AG20443 (cell line): ENCODE data around the gene CFAP299.
"Not testable (repeated sequence)": the region's sequence is repeated elsewhere in the genome, so short reads cannot be mapped to it uniquely, and the experiment has no call there.

Source experiments
- DNase-seq: peaks from one replicate; pipeline ENCODE4 v3.0.0; 2012; ENCODE audit warnings: low spot score, mixed read lengths

The CFAP299 gene

DNA sequence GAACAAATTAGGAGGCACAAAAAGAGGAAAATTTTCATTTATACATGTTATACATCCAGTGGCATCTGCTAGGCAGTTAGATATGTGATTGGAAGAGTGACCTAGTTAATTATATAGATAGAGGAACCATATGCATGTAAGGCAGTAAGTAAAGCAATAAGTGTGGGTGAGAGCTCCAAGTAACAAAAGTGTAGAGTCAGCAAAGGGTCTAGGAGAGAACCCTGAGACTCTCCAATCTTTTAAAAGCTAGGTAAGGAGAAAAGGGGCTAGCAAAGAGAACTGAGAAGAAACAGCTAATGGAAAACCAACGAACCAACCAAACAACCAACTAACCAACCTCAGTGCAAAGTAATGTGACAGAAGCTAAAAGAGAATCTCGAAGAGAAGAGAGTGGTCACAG, 3.8 kb upstream of the CFAP299 start:
- DNase-seq, result no peak

DNA sequence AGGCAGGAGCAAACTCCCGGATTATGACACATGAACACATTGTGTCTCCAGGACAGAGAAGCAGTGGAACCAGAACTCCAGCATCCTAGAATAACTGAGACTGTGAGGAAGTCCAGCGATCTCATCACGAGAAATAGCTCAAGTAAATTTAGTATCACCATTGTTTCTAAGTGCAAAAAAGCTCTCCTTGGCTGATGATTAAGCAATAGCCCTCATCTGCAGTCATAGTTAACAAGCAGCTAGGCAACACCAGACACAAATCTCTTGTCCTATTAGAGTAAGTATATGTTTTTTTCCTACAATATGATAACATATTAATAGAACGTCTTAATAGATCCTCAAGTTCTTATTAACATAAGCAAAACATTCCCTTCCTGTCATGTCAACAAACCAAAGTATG, 2.4 kb upstream of the CFAP299 start:
- DNase-seq, result peak; percentile 12

DNA sequence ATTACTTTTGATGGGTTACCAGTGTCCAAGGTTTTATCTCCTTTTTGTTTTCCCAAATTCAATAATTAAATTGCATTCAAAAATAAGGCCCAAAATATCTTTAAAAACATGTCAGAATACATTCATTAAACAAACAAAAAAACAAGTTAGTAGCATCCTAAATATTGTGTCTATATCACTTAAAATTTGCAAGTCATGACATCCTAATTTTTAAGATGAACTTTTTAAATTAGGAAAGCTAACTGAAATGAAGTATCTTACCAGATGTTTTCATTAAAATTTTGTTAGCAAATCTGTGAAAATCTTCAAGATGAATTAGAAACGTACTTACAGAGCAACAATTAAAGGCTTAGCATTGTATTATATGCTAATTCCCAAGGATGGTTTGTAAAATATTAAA, 962 bp upstream of the CFAP299 start:
- DNase-seq, result no peak

DNA sequence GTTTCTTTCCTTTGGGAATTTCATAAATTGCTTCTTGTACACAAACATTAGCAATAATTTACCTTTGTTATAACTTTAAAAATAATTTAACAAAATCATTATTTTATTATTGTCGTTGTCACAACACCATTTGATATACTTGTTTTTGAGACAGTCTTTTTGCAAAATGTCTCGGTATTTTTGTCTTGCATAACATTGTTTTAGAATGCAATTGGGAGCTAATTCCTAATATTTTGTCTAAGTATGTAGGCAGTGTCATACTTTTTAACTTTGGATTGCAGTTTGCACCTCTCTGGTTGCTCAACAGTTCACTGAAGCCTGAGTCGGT, 340 bp upstream of the CFAP299 start:
- no peak for DNase-seq

DNA sequence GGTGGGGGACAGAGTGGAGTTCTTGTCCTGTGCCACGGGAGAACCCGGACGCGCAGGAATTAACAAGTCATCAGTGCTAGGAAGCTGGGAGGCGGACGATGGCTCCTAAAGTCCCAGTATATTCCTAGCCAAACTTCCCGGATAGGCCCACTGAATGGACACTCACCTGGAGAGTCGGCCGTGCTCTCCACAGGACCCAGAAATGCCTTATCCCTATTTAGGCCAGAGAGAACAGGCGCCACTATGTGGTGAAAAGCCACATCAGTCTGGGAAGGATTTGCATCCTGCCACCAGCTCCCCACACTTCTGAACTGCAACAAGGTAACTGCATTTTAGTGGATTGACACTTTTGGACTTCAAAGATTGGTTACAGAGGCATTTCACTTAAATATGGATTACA, 1.1 kb downstream of the CFAP299 start:
- DNase-seq, result peak; percentile 30

DNA sequence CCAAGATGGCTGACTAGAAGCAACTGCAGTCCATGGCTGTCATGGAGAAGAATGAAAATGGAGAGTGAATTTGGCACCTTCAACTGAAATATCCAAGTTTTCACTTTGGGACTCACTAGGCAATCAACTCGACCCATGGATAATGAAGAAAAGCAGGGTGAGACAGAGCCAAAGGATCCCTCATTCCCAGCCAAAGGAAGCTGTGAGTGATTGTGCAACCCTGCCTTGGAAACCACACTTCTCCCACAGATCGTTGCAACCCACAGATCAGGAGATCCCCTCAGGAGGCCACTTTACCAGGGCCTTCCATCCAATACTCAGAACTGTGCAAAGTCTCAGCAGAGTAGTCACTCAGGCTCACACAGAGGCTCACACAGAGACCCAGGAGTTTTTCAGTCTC, 4.5 kb downstream of the CFAP299 start:
- peak; percentile 8 for DNase-seq

DNA sequence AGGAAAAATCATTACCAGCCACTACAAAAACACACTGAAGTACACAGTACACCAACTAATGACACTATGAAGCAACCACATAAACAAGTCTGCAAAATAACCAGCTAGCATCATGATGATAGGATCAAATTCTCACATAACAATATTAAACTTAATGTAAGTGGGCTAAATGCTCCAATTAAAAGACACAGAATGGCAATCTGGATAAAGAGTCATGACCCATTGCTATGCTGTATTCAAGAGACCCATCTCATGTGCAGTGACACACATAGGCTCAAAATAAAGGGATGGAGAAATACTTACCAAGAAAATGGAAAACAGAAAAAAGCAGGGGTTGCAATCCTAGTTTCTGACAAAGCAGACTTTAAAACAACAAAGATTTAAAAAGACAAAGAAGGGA, 7.2 kb downstream of the CFAP299 start:
- not testable (repeated sequence) for DNase-seq

DNA sequence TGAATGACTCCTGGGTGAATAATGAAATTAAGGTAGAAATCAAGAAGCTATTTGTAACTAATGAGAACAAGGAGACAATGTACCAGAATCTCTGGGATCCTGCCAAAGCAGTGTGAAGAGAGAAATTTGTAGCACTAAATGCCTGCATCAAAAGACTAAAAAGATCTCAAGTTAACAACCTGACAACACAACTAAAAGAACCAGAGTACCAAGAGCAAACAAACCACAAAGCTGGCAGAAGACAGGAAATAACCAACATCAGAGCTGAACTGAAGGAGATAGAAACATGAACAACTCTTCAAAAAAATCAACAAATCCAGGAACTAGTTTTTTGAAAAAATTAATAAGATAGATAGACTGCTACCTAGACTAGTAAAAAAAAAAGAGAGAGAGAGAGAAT, 8.4 kb downstream of the CFAP299 start:
- no peak for DNase-seq

DNA sequence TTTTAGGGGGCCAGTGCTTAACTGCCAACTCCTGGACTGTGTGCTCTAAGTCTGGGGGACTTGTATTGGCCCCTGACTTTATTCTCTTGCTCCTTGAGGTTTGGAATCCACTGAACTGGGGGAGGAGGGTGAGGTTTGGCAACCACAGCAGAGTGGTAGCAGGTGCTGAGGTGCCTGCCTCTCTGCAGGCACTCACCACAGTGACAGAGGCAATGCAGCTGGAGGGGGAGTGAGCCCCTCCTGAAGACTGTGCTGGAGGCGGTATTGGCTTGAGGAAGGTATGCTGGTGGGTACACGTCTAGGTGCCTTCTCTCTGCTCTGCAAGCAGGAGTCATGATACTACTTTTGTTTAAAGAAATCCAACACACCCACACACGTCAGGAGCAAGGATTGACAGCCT, 24.6 kb downstream of the CFAP299 start:
- no peak for DNase-seq

DNA sequence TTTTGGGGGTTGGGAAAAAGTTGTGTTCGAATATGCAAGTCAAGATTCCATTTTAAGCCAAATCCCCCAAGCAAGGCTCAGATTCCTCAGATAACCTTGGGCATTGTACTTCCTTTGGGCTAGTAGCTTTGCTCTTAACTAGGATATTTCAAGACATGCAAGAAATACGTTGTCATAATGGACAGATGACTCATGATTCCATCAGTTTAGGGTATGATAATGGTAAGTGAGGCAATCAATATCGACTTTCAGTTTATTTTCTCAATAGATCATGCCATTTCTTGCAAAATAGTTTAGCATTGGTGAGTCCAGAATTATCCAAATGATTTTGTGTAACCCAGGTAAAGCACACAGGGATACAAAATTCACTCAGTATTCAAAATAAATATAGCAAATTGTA, 25.4 kb downstream of the CFAP299 start:
- DNase-seq, result no peak

DNA sequence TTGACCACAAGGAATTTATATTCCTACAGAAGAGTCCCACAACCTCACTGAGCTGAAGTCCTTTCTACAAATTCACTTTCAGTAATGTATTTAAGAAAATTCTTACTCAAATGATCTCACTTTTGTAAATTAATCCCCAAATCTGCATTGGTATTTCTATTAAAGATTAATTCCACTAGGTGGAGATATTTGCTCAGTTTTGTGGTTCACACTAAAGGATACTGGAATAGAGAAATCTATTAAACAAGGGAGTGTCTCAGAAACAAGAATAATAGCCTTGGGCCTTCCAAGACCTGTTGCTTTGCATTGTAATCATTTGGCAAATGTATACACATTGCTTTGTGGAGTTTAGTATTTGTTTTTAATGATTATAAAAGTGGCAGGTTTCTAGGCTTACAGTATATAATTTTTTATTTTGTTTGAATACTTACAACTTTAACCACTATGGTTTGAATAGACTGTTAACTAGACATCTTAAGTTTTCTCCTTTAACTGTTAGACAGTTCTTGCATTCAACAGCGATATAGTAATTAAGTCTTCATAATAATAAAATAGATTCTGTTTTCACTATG, 25.9 kb downstream of the CFAP299 start:
- peak; percentile 39 for DNase-seq

DNA sequence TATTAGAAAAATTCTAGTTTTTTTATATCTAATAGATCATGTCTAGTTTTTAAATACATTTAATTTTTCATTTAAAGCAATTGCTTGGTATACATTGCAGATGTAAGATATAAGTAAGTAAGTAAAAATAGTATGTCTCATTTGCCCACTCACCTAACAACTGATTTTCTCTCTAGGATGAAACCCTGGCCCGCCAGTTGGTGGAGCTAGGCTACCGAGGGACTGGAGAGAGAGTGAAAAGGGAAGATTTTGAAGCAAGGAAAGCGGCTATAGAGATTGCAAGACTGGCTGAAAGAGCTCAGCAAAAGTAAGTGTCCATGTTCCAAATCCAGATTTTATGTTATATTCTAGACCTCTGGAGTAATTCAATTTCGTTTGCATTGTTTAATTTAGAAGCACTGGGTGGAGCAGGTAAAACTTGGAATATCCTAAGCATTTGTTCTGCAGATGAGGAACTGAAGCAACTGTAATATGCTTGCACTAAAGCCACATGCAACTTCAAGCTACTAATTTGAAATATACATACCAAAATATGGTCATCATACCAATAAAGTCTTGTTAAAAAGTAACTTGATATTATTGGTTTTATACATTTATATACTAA, 27.1 kb downstream of the CFAP299 start:
- peak; percentile 53 for DNase-seq

DNA sequence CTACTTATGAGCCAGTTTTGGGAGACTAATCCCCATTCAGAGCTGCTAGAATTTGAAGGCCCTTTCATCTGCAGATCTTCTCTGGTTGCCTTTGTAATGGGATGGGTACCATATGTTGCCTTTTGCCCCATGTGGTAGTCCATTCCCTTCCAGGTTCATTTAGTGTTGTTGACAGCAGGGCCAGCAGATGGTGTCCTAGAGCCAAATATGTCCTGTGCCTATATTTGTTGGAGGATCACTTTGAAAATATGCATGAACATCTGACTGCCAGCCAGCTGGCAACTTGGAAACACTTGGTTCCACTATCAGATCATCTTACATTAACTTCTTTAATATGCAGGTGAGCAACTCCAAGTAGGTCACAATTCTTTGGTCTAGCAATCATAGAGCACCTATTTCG, 30.4 kb downstream of the CFAP299 start:
- peak; percentile 80 for DNase-seq

DNA sequence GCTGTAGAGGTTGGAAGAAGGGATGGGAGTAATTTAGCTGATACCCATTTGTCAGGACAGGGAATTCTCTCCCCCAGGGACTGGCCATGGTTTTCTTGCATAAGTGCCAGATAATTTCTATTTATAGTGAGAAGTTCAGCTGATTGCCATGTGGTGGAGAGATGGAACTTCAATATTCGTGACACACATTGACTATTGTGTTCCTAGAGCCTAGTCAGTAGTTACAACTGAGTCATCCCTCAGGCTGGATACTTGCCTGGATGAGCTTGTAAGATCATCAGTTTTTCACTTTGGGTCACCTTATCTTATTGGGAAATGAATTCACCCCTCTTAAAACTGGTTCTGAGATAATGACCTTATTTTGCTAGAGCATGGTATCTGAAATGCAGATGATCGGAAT, 32.2 kb downstream of the CFAP299 start:
- DNase-seq, result peak; percentile 51

DNA sequence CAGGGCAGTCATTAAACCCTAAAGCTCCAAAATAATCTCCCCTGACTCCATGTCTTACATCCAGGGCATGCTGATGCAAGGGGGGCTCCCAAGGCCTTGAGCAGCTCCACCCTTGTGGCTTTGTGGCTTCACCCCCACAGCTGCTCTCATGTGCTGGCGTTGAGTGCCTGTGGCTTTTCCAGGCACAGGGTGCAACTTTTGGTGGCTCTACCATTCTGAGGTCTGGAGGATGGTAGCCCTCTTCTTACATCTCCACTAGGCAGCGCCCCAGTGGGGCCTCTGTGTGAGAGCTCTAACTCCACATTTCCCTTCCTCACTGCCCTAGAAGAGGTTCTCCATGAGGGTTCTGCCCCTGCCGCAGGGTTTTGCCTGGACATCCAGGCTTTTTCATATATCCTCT, 35.1 kb downstream of the CFAP299 start:
- DNase-seq, result no peak

DNA sequence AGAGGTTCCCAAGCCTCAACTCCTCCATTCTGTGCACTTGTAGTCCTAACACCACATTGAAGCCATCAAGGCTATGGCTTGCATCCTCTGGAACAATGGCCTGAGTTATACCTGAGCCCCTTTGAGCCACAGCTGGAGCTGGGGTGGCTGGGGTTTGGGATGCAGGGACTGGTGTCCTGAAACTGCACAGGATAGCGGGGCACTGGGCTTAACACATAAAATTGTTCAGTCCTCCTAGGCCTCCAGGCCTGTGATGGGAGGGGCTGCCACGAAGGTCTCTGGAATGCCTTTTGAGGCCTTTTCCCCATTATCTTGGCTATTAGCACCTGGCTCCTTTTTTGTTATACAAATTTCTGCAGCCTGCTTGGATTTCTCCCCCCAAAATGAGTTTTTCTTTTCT, 35.5 kb downstream of the CFAP299 start:
- no peak for DNase-seq

DNA sequence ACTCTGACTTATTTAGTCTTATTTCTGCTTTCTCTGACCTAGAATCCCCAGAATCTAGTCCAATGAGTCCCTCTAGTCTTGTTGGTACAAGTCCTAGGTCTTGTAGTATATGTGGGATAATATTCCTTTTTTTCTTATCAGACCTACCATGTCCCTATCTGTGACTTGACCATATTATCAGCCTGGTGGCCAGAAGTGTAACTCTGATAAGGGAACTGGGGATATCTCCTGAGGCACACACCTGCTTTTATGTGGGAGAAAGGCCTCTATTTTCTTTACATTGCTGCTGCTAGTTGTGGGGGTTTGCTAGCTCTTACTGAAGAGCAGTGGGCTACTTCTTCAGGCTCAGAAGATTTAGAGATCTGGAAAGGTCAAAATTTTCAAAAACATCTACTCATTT, 38.6 kb downstream of the CFAP299 start:
- no peak for DNase-seq

DNA sequence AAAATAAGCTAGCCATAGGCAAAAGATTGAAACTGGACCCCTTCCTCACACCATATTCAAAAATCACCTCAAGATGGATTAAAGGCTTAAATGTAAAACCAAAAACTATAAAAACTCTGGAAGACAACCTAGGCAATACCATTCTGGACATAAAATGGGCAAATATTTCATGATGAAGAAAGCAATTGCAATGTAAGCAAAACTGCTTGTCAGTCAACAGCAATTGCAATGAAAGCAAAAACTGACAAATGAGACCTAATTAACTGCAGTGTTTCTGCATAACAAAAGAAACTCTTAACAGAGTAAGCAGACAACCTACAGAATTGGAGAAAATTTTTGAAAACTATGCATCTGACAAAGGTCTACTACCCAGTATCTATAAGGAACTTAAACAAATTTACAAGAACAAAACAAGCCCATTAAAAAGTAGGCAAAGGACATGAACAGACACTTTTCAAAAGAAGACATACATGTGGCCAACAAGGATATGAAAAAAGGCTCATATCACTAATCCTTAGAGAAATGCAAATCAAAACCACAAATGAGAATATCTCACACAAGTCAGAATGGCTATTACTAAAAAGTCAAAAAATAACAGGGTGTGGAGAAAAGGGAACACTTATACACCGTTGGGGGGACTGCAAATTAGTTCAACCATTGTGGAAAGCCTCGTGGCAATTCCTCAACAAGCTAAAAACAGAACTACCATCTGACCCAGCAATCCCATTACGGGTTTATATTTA, 46.7 kb downstream of the CFAP299 start:
- DNase-seq, result no peak

DNA sequence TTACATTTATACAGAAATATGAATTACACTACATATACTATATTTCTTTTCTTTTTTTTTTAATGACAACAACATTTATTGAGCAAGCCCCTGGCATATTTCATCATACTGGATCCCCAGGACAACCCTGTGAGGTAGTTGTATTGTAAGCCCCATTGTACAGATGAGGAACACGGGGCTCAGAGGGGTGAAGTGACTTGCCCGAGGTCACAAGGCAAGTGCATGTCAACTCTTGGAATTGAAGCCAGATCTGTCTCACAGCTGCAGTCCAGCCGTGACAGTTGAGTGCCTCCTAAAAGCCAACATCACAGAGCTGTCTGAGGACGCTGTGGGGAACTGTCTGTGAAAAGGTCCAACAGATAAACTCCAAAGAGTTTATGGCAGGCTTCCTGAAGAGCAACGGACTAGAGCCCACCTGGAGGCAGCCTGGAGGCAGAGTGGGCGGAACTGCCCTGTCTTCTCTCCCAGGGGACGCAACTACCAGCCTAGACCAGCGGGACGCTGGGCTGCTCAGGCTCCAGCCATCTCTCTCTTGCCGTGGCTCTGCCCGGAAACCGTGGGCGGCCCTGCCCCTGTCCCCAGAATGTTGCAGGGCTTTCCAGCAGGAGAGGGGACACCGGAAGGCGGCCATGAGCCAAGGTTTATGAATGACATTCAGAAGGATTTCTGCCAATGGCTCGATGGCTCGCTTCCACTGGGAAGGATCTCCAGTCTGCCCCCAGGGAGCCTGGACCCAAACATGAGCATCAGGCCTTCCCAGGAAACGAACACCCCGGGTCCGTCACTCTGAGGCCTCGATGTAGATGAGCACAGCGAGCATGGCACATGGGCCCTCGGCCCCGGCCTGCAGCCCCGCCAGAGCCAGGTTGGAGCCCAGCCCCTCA, 50.1 kb downstream of the CFAP299 start:
- no peak for DNase-seq

DNA sequence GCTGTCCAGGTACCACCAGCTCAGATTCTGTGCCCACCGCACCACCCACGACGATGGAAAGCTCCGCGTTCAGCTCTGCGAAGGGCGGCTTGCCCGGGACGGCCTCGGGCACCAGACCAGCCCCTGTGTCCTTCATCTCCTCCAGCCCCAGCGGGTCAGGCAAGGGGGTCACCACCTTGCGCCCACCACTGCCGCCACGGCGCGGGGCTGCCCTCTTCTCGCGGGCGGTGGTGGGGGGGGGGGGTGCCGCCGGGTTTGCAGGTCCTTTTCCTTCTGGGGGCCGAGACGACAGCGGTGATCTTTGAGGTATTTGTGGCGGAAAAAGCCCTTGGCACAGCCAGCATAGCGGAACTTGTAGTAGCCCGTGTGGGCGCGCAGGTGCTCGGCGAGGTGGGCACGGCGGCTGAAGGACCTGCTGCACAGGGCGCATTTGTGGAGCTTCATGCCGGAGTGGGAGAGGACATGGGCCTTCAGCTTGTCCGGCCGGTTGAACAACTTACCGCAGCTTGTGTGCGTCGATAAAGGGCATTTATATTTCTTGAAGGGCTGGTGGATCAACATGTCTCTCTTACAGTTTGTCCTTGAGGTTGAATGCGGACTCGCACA, 50.9 kb downstream of the CFAP299 start:
- DNase-seq, result no peak

DNA sequence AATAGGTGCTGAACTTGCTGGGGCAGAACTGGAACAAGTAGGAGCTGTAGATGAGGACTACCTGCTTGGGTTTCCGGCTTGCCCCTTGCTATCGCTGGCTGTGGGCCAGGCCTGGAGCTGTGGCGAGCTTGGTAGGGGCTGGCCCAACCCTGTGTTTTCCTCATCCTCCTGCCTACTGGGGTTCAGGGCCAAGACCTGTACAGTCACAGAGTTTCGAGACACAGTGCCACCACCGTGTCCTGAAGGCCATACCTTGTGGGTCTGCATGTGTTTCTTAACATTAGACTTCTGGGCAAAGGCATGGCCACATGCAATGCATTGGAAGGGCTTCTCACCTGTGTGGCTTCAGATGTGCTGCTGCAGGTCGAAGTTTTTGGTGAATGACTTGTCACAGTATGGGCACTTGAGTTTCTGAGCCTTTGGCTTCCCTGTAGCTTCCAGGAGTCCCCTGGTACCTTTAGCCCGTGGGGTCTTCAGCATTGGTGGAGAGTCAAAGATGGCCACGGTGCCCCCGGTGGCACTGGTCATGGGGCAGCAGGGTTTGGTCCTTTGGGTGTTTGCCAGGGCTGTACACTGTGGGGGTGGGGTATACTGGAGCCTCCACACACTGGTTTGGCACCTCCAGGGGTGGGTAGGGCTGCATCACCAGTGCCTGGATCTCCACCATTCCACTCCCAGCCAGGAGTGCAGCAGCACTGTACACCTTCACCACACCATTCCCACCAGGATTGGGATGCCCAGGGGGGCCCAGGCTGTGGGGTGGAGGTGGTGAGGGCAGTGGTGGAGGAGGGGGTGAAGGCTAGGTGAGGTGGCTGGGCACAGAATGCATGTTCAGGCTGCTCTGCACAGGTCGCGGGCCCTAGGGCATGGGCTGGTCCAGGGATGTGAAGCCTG, 52.1 kb downstream of the CFAP299 start:
- no peak for DNase-seq

DNA sequence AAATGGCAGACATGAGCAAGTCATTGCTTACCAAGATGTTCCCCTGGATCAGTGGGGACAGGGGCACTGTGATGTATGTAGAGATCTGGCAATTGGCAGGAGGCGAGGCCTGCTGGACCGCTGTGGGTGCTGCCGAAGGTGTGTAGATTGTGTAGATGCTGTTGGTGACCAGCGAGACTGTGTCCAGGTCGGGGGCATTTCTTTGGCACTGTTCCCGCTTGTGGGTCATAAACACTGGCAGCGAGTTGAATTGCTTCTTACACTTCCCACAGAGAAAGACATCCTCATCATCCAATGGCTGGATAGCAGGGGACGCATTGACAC, 52.7 kb downstream of the CFAP299 start:
- no peak for DNase-seq
